Measurements from ENCODE around the gene OR52W1. TPM values are rescaled to one million over a fixed set of nuclear protein-coding genes. Genes with fewer than 3 reads are reported as not detected.

The OR52W1 gene
- total RNA-seq, 1 experiment from 2014 or later = not detected

GRCh38 chr11:6205366-6205765 lies 6.3 kb downstream of the OR52W1 start, which contains the start of gene C11orf42:
Gene C11orf42 (plus strand): TSS chr11:6205557. CDS start chr11:6205616, 59 bp downstream.
- BruUV-seq (replicated peaks) = no TSS peak
- H3K36me3 ChIP-seq (ENCODE audit: insufficient read depth, low read length, poor library complexity, severe bottlenecking) = peaks cover 3% of the 10 kb centered on the region
- no peak for DNase-seq (ENCODE audit: low spot score)
- no peaks in the 10 kb centered on the region for H3K9me3 ChIP-seq (ENCODE audit: low read depth, low read length, poor library complexity, severe bottlenecking)
- TF ChIP-seq EZH2 (IDR thresholded peaks at IDR 0.05; ENCODE audit: borderline replicate concordance, low read depth, low read length, poor library complexity, severe bottlenecking) (no peak), CTCF (conservative IDR thresholded peaks at IDR 0.05; ENCODE audit: low read depth, low read length) (no peak)
- H3K27me3 ChIP-seq (replicated peaks; ENCODE audit: insufficient read depth, low read depth, low read length, poor library complexity) = no peaks in the 10 kb centered on the region
- ChIA-PET CTCF (no interaction called here), POLR2A (ENCODE audit: low non-redundant PET) (no interaction called here)
- H3K27ac ChIP-seq (ENCODE audit: low read depth, low read length, poor library complexity, severe bottlenecking) = no peak within 1 kb of the TSS
- intact Hi-C loops (cut with micrococcal nuclease; ENCODE audit: unreplicated experiment) = no loop called here
- H3K4me3 ChIP-seq (ENCODE audit: low read depth, low read length, poor library complexity, severe bottlenecking) = no peak within 1 kb of the TSS
- H3K4me1 ChIP-seq (ENCODE audit: insufficient read depth, low read length, poor library complexity, severe bottlenecking) = peaks cover 7% of the 10 kb centered on the region

- no peak for TF ChIP-seq CTCF (conservative IDR thresholded peaks at IDR 0.05; ENCODE audit: low read depth, low read length)
- TF ChIP-seq EZH2 (IDR thresholded peaks at IDR 0.05; ENCODE audit: borderline replicate concordance, low read depth, low read length, poor library complexity, severe bottlenecking) = no peak
- Histone ChIP-seq H3K27me3 (replicated peaks; ENCODE audit: insufficient read depth, low read depth, low read length, poor library complexity) (no peaks in the 10 kb centered on the region), H3K36me3 (ENCODE audit: insufficient read depth, low read length, poor library complexity, severe bottlenecking) (peaks cover 3% of the 10 kb centered on the region), H3K4me1 (ENCODE audit: insufficient read depth, low read length, poor library complexity, severe bottlenecking) (no peaks in the 10 kb centered on the region), H3K4me3 (ENCODE audit: low read depth, low read length, poor library complexity, severe bottlenecking) (no peak overlapping the region), H3K9me3 (ENCODE audit: low read depth, low read length, poor library complexity, severe bottlenecking) (no peaks in the 10 kb centered on the region), H3K27ac (ENCODE audit: low read depth, low read length, poor library complexity, severe bottlenecking) (no peak overlapping the region)
- no TSS peak for BruUV-seq (replicated peaks)
- DNase-seq (ENCODE audit: low spot score) = no peak
- POLR2A ChIA-PET (ENCODE audit: low non-redundant PET) = no interaction called here
- intact Hi-C loops (cut with micrococcal nuclease; ENCODE audit: unreplicated experiment) = no loop called here
- CTCF ChIA-PET = no interaction called here
Measured at GRCh38 chr11:6206456-6207180, 7.6 kb downstream of the OR52W1 start.

- peaks cover 6% of the 10 kb centered on the region for H3K36me3 ChIP-seq (ENCODE audit: insufficient read depth, low read length, poor library complexity, severe bottlenecking)
- TF ChIP-seq EZH2 (IDR thresholded peaks at IDR 0.05; ENCODE audit: borderline replicate concordance, low read depth, low read length, poor library complexity, severe bottlenecking) (no peak), CTCF (conservative IDR thresholded peaks at IDR 0.05; ENCODE audit: low read depth, low read length) (no peak)
- intact Hi-C loops (cut with micrococcal nuclease; ENCODE audit: unreplicated experiment) = no loop called here
- H3K27me3 ChIP-seq (replicated peaks; ENCODE audit: insufficient read depth, low read depth, low read length, poor library complexity) = no peaks in the 10 kb centered on the region
- BruUV-seq (replicated peaks) = no TSS peak
- no peak overlapping the region for H3K27ac ChIP-seq (ENCODE audit: low read depth, low read length, poor library complexity, severe bottlenecking)
- H3K4me3 ChIP-seq (ENCODE audit: low read depth, low read length, poor library complexity, severe bottlenecking) = no peak overlapping the region
- POLR2A ChIA-PET (ENCODE audit: low non-redundant PET) = no interaction called here
- CTCF ChIA-PET = no interaction called here
- no peak for DNase-seq (ENCODE audit: low spot score)
- no peaks in the 10 kb centered on the region for H3K9me3 ChIP-seq (ENCODE audit: low read depth, low read length, poor library complexity, severe bottlenecking)
- no peaks in the 10 kb centered on the region for H3K4me1 ChIP-seq (ENCODE audit: insufficient read depth, low read length, poor library complexity, severe bottlenecking)
Measured at GRCh38 chr11:6209801-6210200, 10.8 kb downstream of the OR52W1 start.

Measured in A673 (cell line).